Measurements from ENCODE around the gene HLCS. TPM values are rescaled to one million over a fixed set of nuclear protein-coding genes. Genes with fewer than 3 reads are reported as not detected.

The HLCS gene
- total RNA-seq, 1 experiment from 2014 or later = 12.7 TPM

GRCh38 chr21:36810443-36810842 is 156.0 kb downstream of the HLCS start:
- Mint-ChIP-seq H3K27me3 (ENCODE audit: low read depth) (no peaks in the 10 kb centered on the region), H3K36me3 (ENCODE audit: insufficient read depth in 1 of 3, low read depth in 3 of 3) (no peaks in the 10 kb centered on the region), H3K4me3 (no peak overlapping the region), H3K4me1 (peaks cover 6 to 7% of the 10 kb centered on the region in 2 experiments; a peak in 3 of 4 replicates), H3K27ac (no peak overlapping the region), H3K9me3 (no peaks in the 10 kb centered on the region)
- no peaks in the 10 kb centered on the region for H3K79me2 ChIP-seq (ENCODE audit: insufficient read depth, low read length)
- no peak overlapping the region for H3K14ac ChIP-seq (ENCODE audit: insufficient read depth, low read length)
- H3K79me1 ChIP-seq (ENCODE audit: insufficient read depth, low read depth, low read length, poor library complexity, severe bottlenecking) = no peaks in the 10 kb centered on the region
- H3K27ac ChIP-seq (ENCODE audit: insufficient read length, low read depth, low read length) = no peak overlapping the region
- H2BK15ac ChIP-seq (ENCODE audit: low read depth, low read length) = no peak overlapping the region
- no peak overlapping the region for H4K8ac ChIP-seq (replicated peaks; ENCODE audit: insufficient read length, low read depth, low read length)
- no peak overlapping the region for H3K4me2 ChIP-seq (ENCODE audit: insufficient read depth, insufficient read length, low read length)
- no peaks in the 10 kb centered on the region for H3K9me3 ChIP-seq (ENCODE audit: control insufficient read depth, low read depth, low read length)
- no peak overlapping the region for H2BK20ac ChIP-seq (ENCODE audit: low read depth, low read length, poor library complexity, severe bottlenecking)
- no peak overlapping the region for H3K18ac ChIP-seq (ENCODE audit: insufficient read length, low read depth, low read length)
- H2BK12ac ChIP-seq (ENCODE audit: insufficient read length, low read depth, low read length) = no peak overlapping the region
- H3K27me3 ChIP-seq (ENCODE audit: insufficient read depth, low read length) = no peaks in the 10 kb centered on the region
- H2AFZ ChIP-seq (ENCODE audit: low read length) = no peak overlapping the region
- no peak overlapping the region for H2BK5ac ChIP-seq (ENCODE audit: insufficient read length, low read length)
- H2AK5ac ChIP-seq (ENCODE audit: insufficient read length, low read length) = no peak overlapping the region
- no peak overlapping the region for H3K56ac ChIP-seq (ENCODE audit: insufficient read length, low read depth, low read length)
- no peak overlapping the region for H4K5ac ChIP-seq (ENCODE audit: insufficient read length, low read depth, low read length)
- no peak for DNase-seq
- no peak overlapping the region for H2BK120ac ChIP-seq (ENCODE audit: low read depth, low read length, poor library complexity, severe bottlenecking)
- H3K4me1 ChIP-seq (ENCODE audit: insufficient read depth, low read length) = no peaks in the 10 kb centered on the region; the same call in 1 of the 2 replicates
- no peak overlapping the region for H3K23ac ChIP-seq (ENCODE audit: insufficient read length, low read depth, low read length)
- H3K23me2 ChIP-seq (ENCODE audit: insufficient read length, low read depth, low read length, poor library complexity, severe bottlenecking) = no peaks in the 10 kb centered on the region
- no peak overlapping the region for H3T11ph ChIP-seq (ENCODE audit: low read length)
- H3K4ac ChIP-seq (ENCODE audit: low read depth, low read length) = no peak overlapping the region
- H4K20me1 ChIP-seq (ENCODE audit: control insufficient read depth, insufficient read depth, insufficient read length) = no peaks in the 10 kb centered on the region
- no peak for TF ChIP-seq CTCF (conservative IDR thresholded peaks at IDR 0.05)
- no CpG with 5 or more reads among the region's 2 CpGs for WGBS (ENCODE audit: extremely low coverage, insufficient read length, low lambda C conversion rate)
- no peak overlapping the region for H4K91ac ChIP-seq (ENCODE audit: insufficient read length, low read depth, low read length)
- no peak overlapping the region for H3K9ac ChIP-seq (ENCODE audit: extremely low read depth, insufficient read length, low read length)

All from H9 (cell line).